GM13976 (cell line): ENCODE data around the gene ETNK1.
A peak's percentile ranks its signal among the peaks of the same experiment; 100 is the strongest.

Experiments
- DNase-seq: peaks from one replicate; pipeline ENCODE4 v3.0.0; 2012; ENCODE audit warnings: low spot score
- CTCF ChIP-seq: IDR thresholded peaks from 2 replicates; pipeline ENCODE4 v1.5.1; 2012; ENCODE audit warnings: borderline replicate concordance, mild to moderate bottlenecking; ENCODE audit not compliant: insufficient read depth; ENCODE audit errors: extremely low read depth, missing control alignments, control extremely low read depth
- in situ Hi-C: fragments of 300-500 bp; cut with MboI; formaldehyde crosslinking; loops from one replicate; pipeline ENCODE4 v1.12.0; 2022; ENCODE audit warnings: low sequenced_read_pairs, mixed read lengths, inconsistent platforms; ENCODE audit not compliant: unreplicated experiment

Gene ETNK1

GRCh38 chr12:22709292-22709691, 84.3 kb downstream of the ETNK1 start:
- peak; percentile 12 for TF ChIP-seq CTCF
- DNase-seq: peak; percentile 57
- in situ Hi-C loops: no loop called here

- DNase-seq: no peak
- TF ChIP-seq CTCF: no peak
- in situ Hi-C loops: no loop called here
Observed at GRCh38 chr12:22712083-22712482, 87.1 kb downstream of the ETNK1 start.

- TF ChIP-seq CTCF: no peak
Observed at GRCh38 chr12:22715254-22715653, 90.3 kb downstream of the ETNK1 start.

GRCh38 chr12:22719745-22720144, 94.8 kb downstream of the ETNK1 start:
- in situ Hi-C loops: no loop called here
- DNase-seq: no peak
- no peak for TF ChIP-seq CTCF

More at GRCh38 chr12:22715254-22715653, 90.3 kb downstream of the ETNK1 start:
- no peak for DNase-seq
- in situ Hi-C loops: no loop called here

GRCh38 chr12:22722081-22722480, 97.1 kb downstream of the ETNK1 start:
- in situ Hi-C loops: no loop called here
- DNase-seq: no peak
- TF ChIP-seq CTCF: no peak

GRCh38 chr12:22722779-22723178, 97.8 kb downstream of the ETNK1 start:
- DNase-seq: no peak
- TF ChIP-seq CTCF: no peak
- in situ Hi-C loops: no loop called here

GRCh38 chr12:22728987-22729386, 104.0 kb downstream of the ETNK1 start:
- no peak for DNase-seq
- TF ChIP-seq CTCF: no peak
- in situ Hi-C loops: no loop called here
